GDM1 (cell line): ENCODE measurements around the gene CYFIP1.
"Not testable (repeated sequence)": the region's sequence is repeated elsewhere in the genome, so short reads cannot be mapped to it uniquely, and the experiment has no call there.

Experiments used
- DNase-seq: peaks from one replicate; lab custom pipeline; 2025; lab: John Stamatoyannopoulos, UW

CYFIP1 gene

GRCh38 chr15:22980189-22981050, at the start of gene CYFIP1:
Gene CYFIP1 (minus strand): TSS chr15:22980368. CDS start chr15:22947285, 33,083 bp downstream.
- peak; percentile 49 for DNase-seq

GRCh38 chr15:23026218-23026617, 46.0 kb upstream of the CYFIP1 start:
- DNase-seq, result no peak

- DNase-seq, result no peak
Observed at GRCh38 chr15:23022156-23022555, 42.0 kb upstream of the CYFIP1 start.

GRCh38 chr15:23014394-23015000, 34.3 kb upstream of the CYFIP1 start:
- DNase-seq, result no peak

- DNase-seq, result no peak
Observed at GRCh38 chr15:23013681-23014080, 33.5 kb upstream of the CYFIP1 start.

GRCh38 chr15:23012616-23013015, 32.4 kb upstream of the CYFIP1 start:
- not testable (repeated sequence) for DNase-seq

- no peak for DNase-seq
Observed at GRCh38 chr15:23003736-23004135, 23.6 kb upstream of the CYFIP1 start.

- DNase-seq, result no peak
Observed at GRCh38 chr15:23002920-23003319, 22.8 kb upstream of the CYFIP1 start.

- no peak for DNase-seq
Observed at GRCh38 chr15:22995795-22996194, 15.6 kb upstream of the CYFIP1 start.

GRCh38 chr15:22992024-22992326, 11.8 kb upstream of the CYFIP1 start:
- no peak for DNase-seq

GRCh38 chr15:22989576-22990477, 9.7 kb upstream of the CYFIP1 start:
- DNase-seq, result no peak

GRCh38 chr15:22988811-22989210, 8.6 kb upstream of the CYFIP1 start:
- no peak for DNase-seq

GRCh38 chr15:22981931-22982330, 1.8 kb upstream of the CYFIP1 start:
- DNase-seq, result not testable (repeated sequence)

- no peak for DNase-seq
Observed at GRCh38 chr15:22981051-22981840, 1.1 kb upstream of the CYFIP1 start.

GRCh38 chr15:22979238-22980188, 655 bp downstream of the CYFIP1 start:
- DNase-seq, result no peak

- DNase-seq, result no peak
Observed at GRCh38 chr15:22978691-22979237, 1.4 kb downstream of the CYFIP1 start.

GRCh38 chr15:22974745-22975144, 5.4 kb downstream of the CYFIP1 start:
- peak; percentile 61 for DNase-seq

- no peak for DNase-seq
Observed at GRCh38 chr15:22973987-22974386, 6.2 kb downstream of the CYFIP1 start.

- DNase-seq, result peak; percentile 17
Observed at GRCh38 chr15:22973286-22973685, 6.9 kb downstream of the CYFIP1 start.

- no peak for DNase-seq
Observed at GRCh38 chr15:22969489-22969888, 10.7 kb downstream of the CYFIP1 start.
